ENCODE data around the gene MYT1. TPM values are rescaled to one million over a fixed set of nuclear protein-coding genes. Genes with fewer than 3 reads are reported as not detected.
A peak's percentile ranks its signal among the peaks of the same experiment; 100 is the strongest.
"Not testable (repeated sequence)": the region's sequence is repeated elsewhere in the genome, so short reads cannot be mapped to it uniquely, and the experiment has no call there.

The MYT1 gene
- total RNA-seq, 2 experiments from 2014 or later: 0.12 to 0.14 TPM

DNA sequence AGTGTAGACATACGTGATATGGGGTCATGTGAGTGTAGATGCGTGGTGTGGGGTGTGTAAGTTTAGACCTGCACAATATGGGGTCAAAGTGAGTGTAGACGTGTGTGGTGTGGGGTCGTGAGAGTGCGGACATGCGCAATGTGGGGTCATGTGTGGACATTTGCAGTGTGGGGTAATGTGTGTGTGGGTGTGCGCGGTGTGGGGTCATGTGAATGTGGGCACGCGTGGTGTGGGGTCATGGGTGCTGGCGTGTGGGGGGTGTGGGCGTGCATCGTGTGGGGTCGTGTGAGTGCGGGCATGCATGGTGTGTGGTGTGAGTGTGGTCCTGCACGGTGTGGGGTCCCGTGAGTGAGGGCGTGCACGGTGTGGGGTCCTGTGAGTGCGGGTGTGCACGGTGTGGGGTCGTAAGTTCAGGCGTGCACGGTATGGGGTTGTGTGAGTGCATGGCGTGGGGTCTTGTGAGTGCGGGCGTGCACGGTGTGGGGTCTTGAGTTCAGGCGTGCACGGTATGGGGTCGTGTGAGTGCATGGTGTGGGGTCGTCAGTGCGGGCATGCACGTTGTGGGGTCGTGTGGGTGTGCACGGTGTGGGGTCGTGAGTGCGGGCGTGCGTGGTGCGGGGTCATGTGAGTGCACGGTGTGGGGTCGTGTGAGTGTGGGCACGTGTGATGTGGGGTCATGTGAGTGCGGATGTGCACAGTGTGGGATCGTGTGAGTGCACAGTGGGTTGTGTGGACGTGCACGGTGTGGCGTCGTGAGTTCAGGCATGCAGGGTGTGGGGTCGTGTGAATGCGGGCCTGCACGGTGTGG, 105.6 kb downstream of the MYT1 start:
- Mint-ChIP-seq H3K27me3 (no peaks in the 10 kb centered on the region), H3K4me1 (peaks cover 5% of the 10 kb centered on the region), H3K36me3 (ENCODE audit: low read depth) (peaks cover 11% of the 10 kb centered on the region), H3K9me3 (ENCODE audit: low read depth) (no peaks in the 10 kb centered on the region), H3K27ac (no peak overlapping the region), H3K4me3 (no peak overlapping the region)
- intact Hi-C loops (cut with DNase I, micrococcal nuclease): no loop called here
- ChIA-PET POLR2A (no interaction called here), CTCF (no interaction called here)
- DNase-seq: no peak
- ATAC-seq: no peak

DNA sequence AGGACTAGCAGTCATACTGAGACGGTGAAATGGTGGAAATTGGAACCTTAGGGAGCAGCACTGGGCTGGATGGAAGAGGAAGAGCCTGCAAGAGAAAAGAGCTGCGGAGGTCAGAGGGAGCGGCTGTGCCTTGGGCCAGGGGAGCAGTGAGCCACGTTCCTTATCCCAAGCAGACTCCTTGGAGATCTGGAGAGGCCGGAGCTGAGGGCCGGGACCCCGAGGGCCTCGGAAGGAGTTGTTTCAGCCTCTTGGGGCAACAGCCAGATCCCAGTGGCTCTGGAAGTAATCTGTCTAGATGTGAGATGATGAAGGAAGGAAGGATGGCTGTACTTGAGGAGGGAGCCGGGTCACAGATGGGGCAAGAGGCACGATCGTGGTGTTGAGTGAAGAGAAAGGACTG, 107.4 kb downstream of the MYT1 start:
- intact Hi-C loops (cut with DNase I, micrococcal nuclease): no loop called here
- POLR2A ChIA-PET: no interaction called here
- Mint-ChIP-seq H3K27ac (peak overlapping the region; percentile 15), H3K36me3 (ENCODE audit: low read depth) (peaks cover 8% of the 10 kb centered on the region), H3K9me3 (ENCODE audit: low read depth) (no peaks in the 10 kb centered on the region), H3K27me3 (no peaks in the 10 kb centered on the region), H3K4me1 (no peaks in the 10 kb centered on the region), H3K4me3 (no peak overlapping the region)
- CTCF ChIA-PET: interaction anchor here (0.8 to 1.7 kb wide), 2 partner anchors 11 to 14 kb away, joined by 3 to 4 read pairs; no protein-coding TSS in a partner anchor
- DNase-seq (no peak), ATAC-seq (no peak)

DNA sequence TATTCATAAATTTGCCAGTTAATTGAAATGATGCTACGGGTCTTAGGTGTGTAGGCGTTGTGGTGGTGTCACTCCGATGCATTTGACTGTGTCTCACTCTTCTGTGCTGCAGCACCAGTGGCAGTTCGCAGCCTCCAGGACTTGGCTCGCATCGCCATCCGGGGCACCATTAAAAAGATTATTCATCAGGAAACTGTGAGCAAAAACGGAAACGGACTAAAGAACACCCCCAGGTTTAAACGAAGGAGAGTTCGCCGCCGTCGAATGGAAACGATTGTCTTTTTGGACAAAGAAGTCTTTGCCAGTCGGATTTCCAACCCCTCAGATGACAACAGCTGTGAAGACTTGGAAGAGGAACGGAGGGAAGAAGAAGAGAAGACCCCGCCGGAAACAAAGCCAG, 108.9 kb downstream of the MYT1 start:
- ATAC-seq: no peak
- no peak for DNase-seq
- Mint-ChIP-seq H3K27me3 (no peaks in the 10 kb centered on the region), H3K27ac (no peak overlapping the region), H3K4me3 (no peak overlapping the region), H3K9me3 (ENCODE audit: low read depth) (no peaks in the 10 kb centered on the region), H3K36me3 (ENCODE audit: low read depth) (peaks cover 8% of the 10 kb centered on the region), H3K4me1 (no peaks in the 10 kb centered on the region)
- CTCF ChIA-PET: interaction anchor here (3.1 kb wide), 1 partner anchor 16 kb away, joined by 10 read pairs; no protein-coding TSS in a partner anchor
- POLR2A ChIA-PET: no interaction called here
- intact Hi-C loops (cut with DNase I, micrococcal nuclease): no loop called here

DNA sequence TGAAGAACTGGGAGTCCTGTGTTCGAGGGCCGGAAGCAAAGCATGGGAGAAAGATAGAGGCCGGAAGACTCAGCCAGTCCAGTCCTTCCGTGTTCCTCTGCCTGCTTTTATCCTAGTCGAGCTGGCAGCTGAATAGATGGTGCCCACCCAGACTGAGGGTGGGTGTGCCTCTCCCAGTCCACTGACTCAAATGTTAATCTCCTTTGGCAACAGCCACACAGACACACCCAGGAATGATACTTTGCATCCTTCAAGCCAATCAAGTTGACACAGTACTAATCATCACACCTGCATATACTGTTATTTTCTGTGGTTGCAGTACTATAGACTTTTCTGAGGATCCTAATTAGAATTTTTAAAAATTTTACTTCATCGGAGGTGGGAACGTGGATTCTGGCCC, 112.6 kb downstream of the MYT1 start:
- ChIA-PET CTCF (interaction anchor here (1.2 kb wide), 1 partner anchor 16 kb away, joined by 4 read pairs; no protein-coding TSS in a partner anchor), POLR2A (no interaction called here)
- peaks cover 3% of the 10 kb centered on the region for H3K36me3 Mint-ChIP-seq (ENCODE audit: low read depth)
- no peaks in the 10 kb centered on the region for H3K9me3 Mint-ChIP-seq (ENCODE audit: low read depth)
- H3K27ac Mint-ChIP-seq: no peak overlapping the region
- ATAC-seq (no peak), DNase-seq (no peak)
- no peaks in the 10 kb centered on the region for H3K27me3 Mint-ChIP-seq
- H3K4me1 Mint-ChIP-seq: peaks cover 3% of the 10 kb centered on the region
- no peak overlapping the region for H3K4me3 Mint-ChIP-seq
- intact Hi-C loops (cut with DNase I, micrococcal nuclease): no loop called here

DNA sequence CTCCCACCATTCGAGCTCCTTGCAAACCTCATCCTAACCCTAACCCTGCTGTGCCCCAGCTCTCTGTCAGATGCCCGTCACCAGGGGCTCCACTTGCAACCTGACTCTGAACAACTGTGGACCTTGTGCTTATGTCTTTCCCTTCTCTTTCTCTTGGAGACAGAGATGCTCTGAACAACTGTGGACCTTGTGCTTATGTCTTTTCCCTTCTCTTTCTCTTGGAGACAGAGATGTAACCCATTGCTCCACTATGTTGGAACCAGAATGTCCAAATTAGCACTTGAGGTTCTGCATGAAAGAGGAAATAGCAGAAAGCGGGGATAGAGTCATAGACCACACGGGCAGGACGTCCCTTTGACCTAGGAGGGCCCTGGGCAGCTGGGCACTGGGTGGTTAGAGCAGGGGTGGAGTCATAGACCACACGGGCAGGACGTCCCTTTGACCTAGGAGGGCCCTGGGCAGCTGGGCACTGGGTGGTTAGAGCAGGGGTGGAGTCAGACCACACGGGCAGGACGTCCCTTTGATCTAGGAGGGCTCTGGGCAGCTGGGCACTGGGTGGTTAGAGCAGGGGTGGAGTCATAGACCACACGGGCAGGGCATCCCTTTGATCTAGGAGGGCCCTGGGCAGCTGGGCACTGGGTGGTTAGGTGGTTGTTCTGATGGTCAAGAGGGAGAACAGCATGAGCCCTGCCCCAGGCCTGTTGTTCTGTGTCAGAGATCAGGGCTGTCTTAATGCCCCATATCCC, 113.5 kb downstream of the MYT1 start:
- POLR2A ChIA-PET: no interaction called here
- Mint-ChIP-seq H3K9me3 (ENCODE audit: low read depth) (no peaks in the 10 kb centered on the region), H3K4me1 (peaks cover 3% of the 10 kb centered on the region), H3K27me3 (no peaks in the 10 kb centered on the region), H3K4me3 (no peak overlapping the region), H3K27ac (no peak overlapping the region), H3K36me3 (ENCODE audit: low read depth) (peaks cover 2% of the 10 kb centered on the region)
- ATAC-seq (no peak), DNase-seq (no peak)
- intact Hi-C loops (cut with DNase I, micrococcal nuclease): no loop called here
- CTCF ChIA-PET: interaction anchor here (1.5 kb wide), 1 partner anchor 20 kb away, joined by 5 read pairs; no protein-coding TSS in a partner anchor

DNA sequence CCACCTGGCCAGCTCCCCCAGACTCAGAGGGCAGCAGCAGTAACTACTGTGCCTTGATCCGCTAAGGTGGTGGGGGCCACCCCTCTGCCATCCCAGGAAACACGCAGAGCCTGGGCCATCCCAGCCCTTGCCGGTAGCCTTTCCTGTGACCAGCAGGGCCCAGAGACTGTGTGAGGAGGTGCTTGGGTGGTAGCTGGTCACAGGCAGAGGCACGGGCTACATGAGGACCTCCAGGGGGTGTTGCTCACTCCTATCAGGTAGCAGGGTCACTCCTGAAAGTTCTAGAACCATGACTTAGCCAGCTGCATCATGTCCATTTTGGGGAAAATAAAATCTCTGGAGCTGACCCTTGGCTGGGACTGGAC, 114.0 kb downstream of the MYT1 start:
- ATAC-seq: no peak
- no peaks in the 10 kb centered on the region for H3K9me3 Mint-ChIP-seq (ENCODE audit: low read depth)
- no peaks in the 10 kb centered on the region for H3K27me3 Mint-ChIP-seq
- H3K27ac Mint-ChIP-seq: no peak overlapping the region
- H3K4me1 Mint-ChIP-seq: peaks cover 3% of the 10 kb centered on the region
- H3K36me3 Mint-ChIP-seq (ENCODE audit: low read depth): peaks cover 2% of the 10 kb centered on the region
- POLR2A ChIA-PET: no interaction called here
- intact Hi-C loops (cut with DNase I, micrococcal nuclease): no loop called here
- H3K4me3 Mint-ChIP-seq: no peak overlapping the region
- DNase-seq: no peak
- CTCF ChIA-PET: interaction anchor here (1.5 kb wide), 1 partner anchor 20 kb away, joined by 5 read pairs; no protein-coding TSS in a partner anchor

DNA sequence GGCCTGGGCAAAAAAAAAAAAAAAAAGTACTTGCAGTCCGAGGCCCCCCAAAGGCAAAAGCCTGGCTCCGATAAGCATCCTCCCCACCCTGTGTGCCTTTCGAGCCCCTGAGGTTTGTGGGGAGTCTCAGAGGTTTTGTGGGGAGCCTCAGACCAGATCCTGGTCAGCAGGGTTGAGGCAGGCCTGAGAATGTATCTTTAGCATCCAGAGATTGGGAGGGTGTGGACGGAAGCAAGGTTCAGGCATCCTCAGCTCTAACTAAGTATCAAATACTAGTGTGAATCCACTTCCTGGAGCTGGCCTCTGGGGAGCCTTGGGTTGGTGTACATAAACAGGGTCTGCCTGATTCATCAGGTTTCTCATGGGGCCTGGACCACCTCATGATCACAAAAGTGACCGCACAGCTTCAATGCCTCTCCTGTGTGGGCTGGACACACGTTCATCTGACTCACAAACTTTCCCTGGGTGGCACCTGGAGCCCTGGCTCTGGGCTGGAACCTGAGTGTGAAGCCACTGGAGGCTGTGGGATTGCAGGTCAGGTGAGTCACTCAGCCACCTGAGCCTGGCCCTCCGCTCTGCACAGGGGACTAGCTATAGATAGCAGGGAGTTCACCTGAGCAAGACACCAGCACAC, 115.7 kb downstream of the MYT1 start:
- DNase-seq (no peak), ATAC-seq (no peak)
- ChIA-PET POLR2A (no interaction called here), CTCF (no interaction called here)
- Mint-ChIP-seq H3K9me3 (ENCODE audit: low read depth) (no peaks in the 10 kb centered on the region), H3K4me1 (peaks cover 3% of the 10 kb centered on the region), H3K36me3 (ENCODE audit: low read depth) (no peaks in the 10 kb centered on the region), H3K27me3 (no peaks in the 10 kb centered on the region), H3K4me3 (no peak overlapping the region), H3K27ac (no peak overlapping the region)
- intact Hi-C loops (cut with DNase I, micrococcal nuclease): no loop called here

DNA sequence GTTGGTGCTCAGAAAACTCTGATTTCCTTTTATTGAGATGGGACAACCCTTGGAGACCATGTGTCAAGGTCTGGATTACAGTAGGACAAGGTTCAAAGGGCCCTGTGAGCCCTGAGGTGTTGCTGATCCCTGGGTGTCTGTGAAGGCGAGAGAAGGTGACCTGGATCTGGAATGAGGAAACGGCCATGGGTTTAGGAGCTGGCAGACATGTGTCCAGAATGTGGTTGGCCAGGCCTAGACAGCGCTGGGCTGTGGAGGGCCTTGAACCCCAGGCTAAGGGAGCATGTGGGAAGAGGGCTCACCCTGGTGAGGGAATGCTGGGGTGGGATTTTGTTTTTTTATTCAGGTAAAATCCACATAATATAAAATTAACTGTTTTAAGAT, 116.2 kb downstream of the MYT1 start:
- H3K4me1 Mint-ChIP-seq: peaks cover 3% of the 10 kb centered on the region
- no peak overlapping the region for H3K27ac Mint-ChIP-seq
- ChIA-PET POLR2A (no interaction called here), CTCF (no interaction called here)
- no peak overlapping the region for H3K4me3 Mint-ChIP-seq
- intact Hi-C loops (cut with DNase I, micrococcal nuclease): no loop called here
- H3K36me3 Mint-ChIP-seq (ENCODE audit: low read depth): no peaks in the 10 kb centered on the region
- ATAC-seq (no peak), DNase-seq (no peak)
- H3K27me3 Mint-ChIP-seq: no peaks in the 10 kb centered on the region
- H3K9me3 Mint-ChIP-seq (ENCODE audit: low read depth): no peaks in the 10 kb centered on the region

DNA sequence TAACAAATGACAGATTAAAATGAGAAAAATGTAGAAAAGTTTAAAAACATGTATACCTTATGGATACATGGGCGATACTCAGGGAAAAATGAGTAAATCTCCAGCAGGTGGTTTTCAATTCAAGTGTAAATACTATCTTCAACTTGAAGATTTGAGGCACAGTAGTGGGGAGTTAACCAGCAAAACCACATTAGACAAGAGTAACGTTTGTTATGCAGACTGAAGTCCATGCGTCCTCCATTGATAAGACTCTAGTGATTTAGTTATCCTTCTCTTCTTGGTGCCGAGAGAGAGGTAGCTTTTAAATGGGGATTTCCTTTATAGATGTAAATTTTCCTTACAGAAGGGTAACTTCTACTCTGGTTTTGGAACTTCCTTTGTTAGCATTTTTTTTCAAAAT, 119.4 kb downstream of the MYT1 start:
- peaks cover 3% of the 10 kb centered on the region for H3K4me1 Mint-ChIP-seq
- CTCF ChIA-PET: interaction anchor here (0.7 to 2.1 kb wide), 7 partner anchors 9 to 632 kb away, joined by 3 to 11 read pairs (median 3); no protein-coding TSS in a partner anchor
- no peak overlapping the region for H3K27ac Mint-ChIP-seq
- H3K9me3 Mint-ChIP-seq (ENCODE audit: low read depth): no peaks in the 10 kb centered on the region
- H3K27me3 Mint-ChIP-seq: no peaks in the 10 kb centered on the region
- DNase-seq (no peak), ATAC-seq (no peak)
- intact Hi-C loops (cut with DNase I, micrococcal nuclease): no loop called here
- POLR2A ChIA-PET: no interaction called here
- H3K36me3 Mint-ChIP-seq (ENCODE audit: low read depth): no peaks in the 10 kb centered on the region
- no peak overlapping the region for H3K4me3 Mint-ChIP-seq

DNA sequence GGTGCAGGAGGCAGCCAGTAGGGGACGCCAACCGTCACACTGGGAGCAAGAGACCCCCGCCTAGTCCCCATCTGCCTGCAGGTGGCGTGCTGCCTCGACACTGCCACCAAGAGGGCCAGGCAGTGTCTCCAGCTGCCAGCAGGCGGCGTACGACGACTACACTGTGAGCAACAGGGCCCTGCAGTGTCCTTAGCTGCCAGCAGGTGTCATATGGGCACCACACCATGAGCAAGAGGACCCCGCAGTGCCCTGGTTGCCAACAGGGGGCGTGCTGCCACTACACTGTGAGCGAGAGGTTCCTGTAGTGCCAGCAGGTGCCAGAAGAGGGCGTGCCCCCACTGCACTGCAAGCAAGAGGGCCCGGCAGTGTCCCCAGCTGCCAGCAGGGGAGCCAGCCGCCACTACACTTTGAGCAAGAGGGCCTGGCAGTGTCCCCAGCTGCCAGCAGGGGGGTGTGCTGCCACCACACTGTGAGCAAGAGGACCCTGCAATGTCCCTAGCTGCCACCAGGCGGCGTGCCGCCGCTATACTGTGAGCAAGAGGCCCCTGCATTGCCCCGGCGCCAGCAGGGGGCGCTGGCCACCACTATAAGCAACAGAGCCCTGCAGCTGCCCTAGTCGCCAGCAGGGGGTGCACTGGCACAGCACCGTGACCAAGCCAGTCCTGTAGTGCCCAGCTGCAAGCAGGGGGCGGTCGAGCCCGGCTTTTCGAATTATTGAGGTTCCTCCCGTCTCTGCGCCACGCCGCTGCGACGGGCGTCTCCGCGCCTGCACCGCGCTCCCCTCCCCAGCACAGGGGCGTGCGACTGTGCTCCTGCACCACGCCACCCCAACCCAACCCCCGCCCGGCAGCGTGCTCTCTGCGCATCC, 121.6 kb downstream of the MYT1 start:
- DNase-seq: peak; percentile 98
- H3K4me3 Mint-ChIP-seq; H3K36me3 Mint-ChIP-seq (ENCODE audit: low read depth); H3K27ac Mint-ChIP-seq; H3K4me1 Mint-ChIP-seq; H3K9me3 Mint-ChIP-seq (ENCODE audit: low read depth); intact Hi-C loops (cut with DNase I, micrococcal nuclease); POLR2A ChIA-PET; H3K27me3 Mint-ChIP-seq: not testable (repeated sequence)
- peak; percentile 88 for ATAC-seq
- CTCF ChIA-PET: interaction anchor here (0.6 to 2.2 kb wide), 9 partner anchors 11 to 305 kb away, joined by 3 to 24 read pairs (median 5); partner anchors contain the start of genes PCMTD2, PRPF6 and RGS19

Data from activated CD4-positive, alpha-beta T cell treated with anti-CD3 and anti-CD28 coated beads for 36 hours (primary cell).